ENCODE results near the gene RASAL2. TPM values are rescaled to one million over a fixed set of nuclear protein-coding genes. Genes with fewer than 3 reads are reported as not detected.
"Not testable (repeated sequence)": the region's sequence is repeated elsewhere in the genome, so short reads cannot be mapped to it uniquely, and the experiment has no call there.

Gene RASAL2
- polyA plus RNA-seq, 4 donors: 16.1 to 24.7 (median 20.2) TPM

DNA sequence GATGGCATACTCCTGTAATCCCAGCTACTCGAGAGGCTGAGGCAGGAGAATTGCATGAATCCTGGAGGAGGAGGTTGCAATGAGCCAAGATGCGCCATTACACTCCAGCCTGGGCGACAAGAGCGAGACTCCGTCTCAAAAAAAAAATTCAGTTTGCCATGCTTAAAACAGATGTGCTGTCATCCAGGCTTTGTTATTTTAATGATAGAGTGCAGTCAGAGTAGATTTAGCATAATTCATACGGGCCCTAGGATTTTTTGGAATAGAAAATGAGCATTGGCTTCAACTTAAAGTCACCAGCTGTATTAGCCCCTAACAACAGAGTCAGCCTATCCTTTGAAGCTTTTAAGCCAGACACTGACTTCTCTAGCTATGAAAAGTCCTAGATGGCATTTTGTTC lies 124.6 kb downstream of the RASAL2 start:
- no peak for DNase-seq (ENCODE audit: low read depth in 4 of 4, low spot score in 2 of 4)

DNA sequence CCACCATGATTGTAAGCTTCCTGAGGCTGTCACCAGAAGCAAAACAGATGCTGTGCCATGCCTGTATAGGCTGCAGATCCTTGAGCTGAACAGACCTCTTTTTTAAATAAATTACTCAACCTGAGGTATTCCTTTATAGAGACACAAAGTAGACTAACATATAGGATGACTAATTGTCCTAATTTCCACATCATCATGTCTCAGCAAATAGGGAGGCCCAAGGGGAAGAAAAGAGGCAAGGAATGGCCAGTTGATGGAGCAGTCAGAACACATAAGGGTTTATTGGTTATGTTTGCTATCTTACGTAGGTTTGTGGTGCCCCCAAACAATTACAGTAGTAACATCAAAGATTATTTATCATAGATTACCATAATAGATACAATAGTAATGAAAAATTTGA lies 126.2 kb downstream of the RASAL2 start:
- no peak for DNase-seq (ENCODE audit: low read depth in 4 of 4, low spot score in 2 of 4)

DNA sequence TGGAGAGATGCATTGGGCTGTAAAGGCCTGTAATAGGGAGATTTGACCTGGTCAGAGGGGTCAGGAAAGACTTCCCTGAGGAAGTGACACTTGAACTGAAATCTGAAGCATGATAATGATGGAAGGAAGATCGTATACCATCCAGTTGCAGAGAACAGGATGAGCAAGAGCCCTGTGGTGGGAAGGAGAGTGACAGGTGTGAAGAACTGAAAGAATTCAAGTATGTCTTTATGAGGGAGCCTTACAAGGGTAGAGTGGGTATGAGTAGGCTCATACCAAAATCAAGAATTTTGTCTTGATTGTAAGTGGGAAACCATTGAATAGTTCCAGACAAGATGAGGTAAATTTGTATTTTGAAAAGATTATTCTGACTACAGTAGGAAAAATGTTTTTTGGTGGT lies 129.4 kb downstream of the RASAL2 start:
- no peak for DNase-seq (ENCODE audit: low read depth in 4 of 4, low spot score in 2 of 4)

DNA sequence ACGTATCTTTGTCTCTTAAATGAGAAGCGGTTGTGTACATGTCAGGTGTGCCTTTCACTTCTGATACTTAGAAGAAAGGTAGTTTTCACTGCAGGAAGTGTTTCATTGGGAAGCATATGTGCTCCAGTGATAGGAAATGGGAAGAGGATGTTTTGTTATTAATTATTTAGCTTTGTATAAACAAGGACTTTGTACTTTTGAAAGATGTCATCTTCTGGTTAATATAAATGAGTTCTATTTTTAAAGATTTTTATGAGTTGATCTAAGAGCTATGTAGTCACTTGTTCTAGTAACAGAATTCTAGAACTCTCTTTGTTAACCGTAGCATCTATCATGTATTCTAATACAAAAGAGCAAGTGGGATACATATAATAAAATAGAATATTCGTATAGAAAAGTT lies 130.5 kb downstream of the RASAL2 start:
- DNase-seq (ENCODE audit: low read depth in 4 of 4, low spot score in 2 of 4): no peak

DNA sequence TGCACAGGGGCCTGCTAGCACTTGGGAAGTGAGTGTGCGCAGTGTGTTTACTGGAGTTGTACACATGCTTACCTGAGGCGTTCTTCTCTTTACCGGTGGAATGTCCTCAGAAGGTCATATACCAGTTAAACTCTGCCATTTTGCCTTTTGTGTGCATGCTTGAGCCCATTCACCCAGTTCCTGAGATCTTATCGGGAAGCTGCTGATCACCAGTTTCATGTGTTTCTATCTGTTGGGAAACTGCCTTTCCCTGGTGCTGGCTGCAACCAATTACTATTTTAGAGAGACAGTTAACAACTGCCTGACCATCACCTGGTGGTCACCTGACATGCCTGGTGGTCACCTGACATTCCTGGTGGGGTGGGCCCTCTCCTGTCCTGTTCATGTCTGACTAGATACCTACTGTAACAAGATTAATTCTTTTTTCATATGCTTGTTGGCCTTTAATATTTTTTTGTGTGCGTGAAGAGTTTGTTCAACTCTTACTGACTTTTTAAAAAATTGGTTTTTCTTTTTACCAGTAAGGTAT lies 137.0 kb downstream of the RASAL2 start:
- DNase-seq (ENCODE audit: low read depth in 4 of 4, low spot score in 2 of 4): no peak

DNA sequence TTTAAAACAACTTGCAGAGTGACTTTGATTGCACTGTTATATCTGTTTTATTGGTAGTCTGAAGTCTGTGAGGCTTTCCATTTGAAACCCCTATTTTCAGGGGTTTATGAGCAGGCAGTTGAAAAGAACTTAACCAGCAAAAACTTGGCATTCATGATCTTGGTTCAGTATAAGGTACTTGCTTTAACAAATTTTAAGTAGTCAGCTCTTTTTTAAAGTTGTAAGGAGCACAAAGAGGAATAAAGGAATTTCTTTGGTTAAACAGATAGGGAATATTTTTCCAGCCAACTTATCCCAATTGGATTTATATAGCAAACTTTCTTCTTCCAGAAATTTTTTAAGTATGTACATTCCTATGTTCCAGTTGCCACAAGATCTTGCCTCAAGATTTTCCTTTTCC lies 138.2 kb downstream of the RASAL2 start:
- DNase-seq (ENCODE audit: low read depth in 4 of 4, low spot score in 2 of 4): no peak

DNA sequence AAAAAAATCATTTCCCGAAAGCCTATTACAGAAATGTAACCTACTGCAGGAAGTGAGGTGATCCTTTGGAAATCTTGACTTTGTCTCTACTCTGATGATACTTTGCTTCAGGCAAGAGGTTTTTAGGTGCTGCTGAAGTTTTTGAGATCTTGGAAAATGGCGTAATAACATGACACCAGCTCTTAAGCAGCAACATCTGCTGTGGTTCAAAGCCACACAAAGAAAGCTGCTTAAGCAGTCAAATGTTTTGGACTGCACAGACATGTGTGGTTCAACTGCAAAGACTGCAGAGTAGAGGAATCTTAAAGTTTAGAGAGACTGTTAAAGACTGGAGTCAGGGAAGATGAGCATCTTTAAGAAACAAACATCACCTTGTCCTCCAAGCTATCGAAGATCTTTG lies 139.0 kb downstream of the RASAL2 start:
- DNase-seq (ENCODE audit: low read depth in 4 of 4, low spot score in 2 of 4): no peak

DNA sequence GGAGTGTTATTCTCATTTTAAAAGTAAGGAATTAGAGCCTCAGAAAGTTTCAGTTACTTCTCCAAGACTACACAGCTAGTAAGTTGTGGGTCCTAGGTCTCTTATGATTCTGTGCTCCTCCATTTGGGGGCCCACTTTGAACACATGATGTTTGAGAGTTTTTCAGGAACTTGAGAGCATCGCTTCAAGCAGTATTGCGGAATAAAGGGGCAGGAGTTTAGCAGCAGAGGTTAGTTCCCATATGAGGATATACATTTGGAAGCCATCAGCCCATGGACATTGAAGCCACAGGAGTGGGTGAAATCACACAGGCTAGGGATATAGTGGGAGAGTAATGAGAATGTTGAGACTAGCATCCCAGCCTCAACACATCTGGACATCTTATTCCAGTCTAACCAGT lies 143.2 kb downstream of the RASAL2 start:
- DNase-seq (ENCODE audit: low read depth in 4 of 4, low spot score in 2 of 4): no peak

DNA sequence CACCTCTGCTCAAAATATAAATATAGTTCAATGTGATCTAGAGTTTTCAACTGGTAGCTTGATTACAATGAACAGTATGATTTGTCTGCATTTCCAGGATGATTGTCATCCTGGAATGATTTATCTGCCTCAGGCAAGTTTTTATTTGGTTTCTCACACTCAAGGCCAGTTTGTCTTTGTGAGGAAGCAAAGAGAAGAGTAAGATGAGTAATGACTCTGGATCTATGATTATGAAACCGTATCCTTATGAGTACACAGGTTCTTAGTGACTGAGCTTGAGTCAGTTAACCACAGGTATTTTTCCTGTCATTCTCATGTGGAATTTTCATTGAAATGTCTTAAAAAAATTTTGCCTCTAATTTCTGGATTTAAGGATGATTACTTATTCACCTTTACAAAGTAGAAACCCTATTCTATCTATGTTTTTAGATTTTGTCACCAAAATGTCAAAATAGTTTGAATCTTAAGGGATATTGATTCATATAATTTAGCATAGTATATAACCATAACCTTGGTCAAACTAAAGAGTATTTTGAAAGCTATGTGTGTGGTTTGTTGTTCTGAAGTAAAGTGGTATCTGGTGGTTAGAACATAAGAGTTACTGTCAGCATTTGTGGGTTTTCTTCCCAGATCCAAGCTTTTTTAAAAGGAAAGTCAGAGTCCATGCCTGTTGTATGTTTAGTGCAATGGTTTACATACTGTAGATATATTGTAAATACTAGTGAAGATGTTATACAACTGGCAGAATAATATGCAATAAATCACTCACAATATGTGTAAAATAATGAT lies 145.0 kb downstream of the RASAL2 start:
- no peak for DNase-seq (ENCODE audit: low read depth in 4 of 4, low spot score in 2 of 4)

DNA sequence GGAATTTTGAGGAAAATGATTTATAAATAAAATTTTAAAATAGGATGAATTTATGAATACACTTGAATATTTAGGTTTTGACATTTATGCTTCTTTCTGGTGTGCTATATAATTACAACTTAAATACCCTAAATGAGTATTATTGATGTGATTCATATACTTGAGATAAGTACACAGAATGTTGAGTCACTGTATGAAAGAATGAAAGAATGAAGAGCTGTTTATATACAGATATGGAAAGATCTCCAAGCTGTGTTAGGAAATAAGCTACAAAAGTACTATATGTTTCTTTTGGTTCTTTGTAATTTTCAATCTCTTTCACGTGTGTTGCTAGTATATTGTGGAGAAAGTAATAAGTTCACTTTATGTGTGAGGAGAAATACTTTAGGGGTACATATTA lies 147.2 kb downstream of the RASAL2 start:
- DNase-seq (ENCODE audit: low read depth in 4 of 4, low spot score in 2 of 4): no peak

DNA sequence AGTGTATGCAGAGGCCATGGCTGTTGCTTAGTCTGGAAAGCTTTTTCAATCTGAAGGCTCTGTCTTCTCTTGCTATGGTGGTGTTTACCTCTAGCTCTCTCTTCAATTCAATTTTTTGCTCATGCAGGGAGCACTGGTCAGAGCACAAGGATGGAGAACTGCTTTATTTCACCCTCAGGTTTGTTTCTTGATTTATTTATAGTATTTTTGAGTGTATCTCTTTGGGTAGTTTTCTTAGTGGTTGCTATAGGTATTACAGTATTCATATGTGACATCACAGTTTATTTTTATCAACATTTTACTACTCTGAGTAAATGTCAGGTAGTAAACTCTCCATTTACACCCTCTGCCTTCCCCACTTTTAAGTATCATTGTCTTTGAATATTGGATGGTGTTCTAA lies 147.9 kb downstream of the RASAL2 start:
- no peak for DNase-seq (ENCODE audit: low read depth in 4 of 4, low spot score in 2 of 4)

DNA sequence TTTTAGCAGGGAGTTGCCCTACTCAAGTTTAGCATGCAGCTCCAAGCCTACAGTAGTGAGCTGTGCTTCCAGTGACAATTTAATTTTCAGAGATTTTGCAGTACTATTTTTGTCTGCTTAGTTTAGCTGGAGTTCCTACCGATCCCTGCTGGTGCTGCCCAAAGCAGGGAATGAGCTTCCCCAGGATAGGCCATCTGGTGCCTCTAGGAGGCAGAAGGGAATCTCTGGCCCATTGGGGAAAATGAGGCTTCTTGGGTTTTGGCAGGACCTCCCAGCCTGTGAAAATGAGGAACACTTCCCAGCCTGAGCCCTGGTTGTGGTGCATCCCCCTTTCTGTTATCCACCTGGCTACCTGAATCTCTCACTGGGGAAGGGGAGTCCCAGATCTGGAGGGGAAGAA lies 149.2 kb downstream of the RASAL2 start:
- DNase-seq (ENCODE audit: low read depth in 4 of 4, low spot score in 2 of 4): no peak

DNA sequence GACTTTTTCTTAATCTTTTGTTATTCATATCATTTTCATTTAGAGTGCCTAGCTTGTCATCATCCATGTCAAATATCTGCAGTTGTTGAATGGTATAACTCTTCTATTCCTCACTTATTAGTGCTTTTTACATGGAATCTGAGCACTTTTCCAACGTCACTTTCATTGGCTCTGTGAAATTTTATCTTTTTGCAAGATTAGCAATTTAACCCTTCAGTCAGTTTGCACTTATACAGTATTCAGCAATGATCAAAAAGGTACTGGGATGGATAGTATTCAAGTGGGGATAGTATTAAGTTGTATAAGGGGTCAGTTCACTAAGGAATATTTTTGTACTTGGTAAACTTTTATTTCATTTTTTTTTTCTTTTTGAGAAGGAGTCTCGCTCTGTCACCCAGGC lies 150.0 kb downstream of the RASAL2 start:
- DNase-seq (ENCODE audit: low read depth in 4 of 4, low spot score in 2 of 4): no peak

DNA sequence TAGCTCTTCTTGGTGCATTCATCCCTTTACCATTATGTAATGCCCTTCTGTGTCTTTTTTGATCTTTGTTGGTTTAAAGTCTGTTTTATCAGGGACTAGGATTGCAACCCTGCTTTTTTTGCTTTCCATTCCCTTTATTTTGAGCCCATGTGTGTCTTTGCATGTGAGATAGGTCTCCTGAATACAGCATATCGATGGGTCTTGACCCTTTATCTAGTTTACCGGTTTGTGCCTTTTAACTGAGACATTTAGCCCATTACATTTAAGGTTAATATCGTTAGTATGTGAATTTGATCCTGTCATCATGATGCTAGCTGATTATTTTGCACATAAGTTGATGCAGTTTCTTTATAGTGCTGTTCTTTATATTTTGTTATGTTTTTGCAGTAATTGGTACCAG lies 154.4 kb downstream of the RASAL2 start:
- DNase-seq (ENCODE audit: low read depth in 4 of 4, low spot score in 2 of 4): not testable (repeated sequence)

DNA sequence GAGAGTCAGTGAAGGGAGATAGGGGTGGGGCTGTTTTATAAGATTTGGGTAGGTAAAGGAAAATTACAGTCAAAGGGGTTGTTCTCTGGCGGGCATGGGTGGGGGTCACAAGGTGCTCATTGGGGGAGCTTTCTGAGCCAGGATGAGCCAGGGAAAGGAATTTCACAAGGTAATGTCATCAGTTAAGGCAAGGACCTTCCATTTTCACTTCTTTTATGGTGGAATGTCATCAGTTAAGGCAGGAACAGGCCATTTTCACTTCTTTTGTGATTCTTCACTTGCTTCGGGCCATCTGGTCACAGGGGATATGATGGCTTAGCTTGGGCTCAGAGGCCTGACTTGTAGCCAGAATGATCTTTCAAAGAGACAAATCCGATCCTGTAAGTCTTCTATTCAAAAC lies 159.7 kb downstream of the RASAL2 start:
- DNase-seq (ENCODE audit: low read depth in 4 of 4, low spot score in 2 of 4): not testable (repeated sequence)

DNA sequence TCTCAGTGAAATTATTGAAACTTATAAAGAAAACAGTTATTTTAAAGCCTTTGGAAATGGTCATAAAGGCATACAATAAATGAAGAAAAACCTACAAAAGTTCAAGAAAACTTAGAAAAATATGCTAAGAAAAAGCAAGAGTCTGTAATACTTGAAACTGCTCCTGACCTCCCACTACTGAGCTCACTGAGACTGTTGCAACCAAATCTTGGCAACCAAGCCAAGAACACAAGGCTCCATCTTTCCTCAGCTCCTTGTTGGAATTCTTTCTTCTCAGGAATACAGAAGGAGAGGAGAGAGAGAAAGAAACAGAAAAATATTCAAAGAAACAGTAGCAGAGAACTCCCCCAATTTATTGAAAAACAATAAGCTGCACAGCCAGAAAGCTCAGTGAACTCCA lies 160.5 kb downstream of the RASAL2 start:
- no peak for DNase-seq (ENCODE audit: low read depth in 4 of 4, low spot score in 2 of 4)

DNA sequence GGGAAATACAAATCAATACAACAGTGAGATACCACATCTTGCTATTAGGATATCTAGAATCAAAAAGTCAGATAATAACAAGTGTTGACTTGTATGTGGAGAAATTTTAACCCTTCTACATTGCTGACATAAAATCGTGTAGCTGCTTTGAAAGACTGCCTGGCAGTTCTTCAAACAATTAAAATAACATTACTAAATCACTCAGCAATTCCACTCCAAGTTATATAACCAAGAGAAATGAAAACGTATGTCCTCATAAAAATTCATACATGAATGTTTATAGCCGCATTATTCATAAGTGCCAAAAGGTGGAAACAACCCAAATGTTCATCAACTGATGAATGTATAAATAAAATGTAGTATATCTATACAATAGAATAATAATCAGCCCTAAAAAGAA lies 164.6 kb downstream of the RASAL2 start:
- no peak for DNase-seq (ENCODE audit: low read depth in 4 of 4, low spot score in 2 of 4)

DNA sequence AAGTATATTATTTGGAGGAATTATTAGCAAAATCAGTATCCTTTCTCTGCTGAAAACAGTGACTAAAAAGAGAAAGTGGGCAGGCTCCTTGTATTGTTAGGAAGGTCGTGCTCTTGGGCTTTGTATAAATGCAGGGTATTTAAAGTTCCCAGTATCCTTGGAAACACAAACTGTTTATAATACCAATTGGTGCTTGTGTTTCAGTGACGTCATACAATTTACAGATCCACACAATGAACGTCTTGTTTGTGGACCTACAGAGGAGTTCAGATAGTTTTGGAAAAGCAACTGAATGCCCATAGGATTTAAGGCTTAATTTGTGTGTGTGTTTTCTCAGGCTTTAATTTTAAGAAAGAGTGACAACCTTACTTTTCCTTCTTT lies 168.2 kb downstream of the RASAL2 start:
- no peak for DNase-seq (ENCODE audit: low read depth in 4 of 4, low spot score in 2 of 4)

DNA sequence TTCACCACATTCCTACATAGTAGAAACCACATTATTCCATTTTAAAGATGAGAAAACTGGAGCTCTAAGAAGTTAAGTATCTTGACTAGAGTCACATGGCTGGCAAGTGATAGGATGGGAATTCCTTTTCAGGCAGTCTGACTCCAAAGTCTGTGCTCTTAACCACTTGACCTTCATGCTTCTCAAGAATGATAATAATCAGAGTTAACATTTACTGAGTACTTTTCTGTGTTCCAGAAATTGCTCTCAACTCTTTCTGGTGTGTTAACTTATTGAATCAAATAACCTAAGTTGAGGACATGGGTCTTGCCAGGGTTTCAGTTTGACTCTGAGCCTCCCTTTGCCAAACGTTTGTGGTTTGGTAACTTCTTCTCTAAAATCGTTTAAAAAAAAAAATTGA lies 169.4 kb downstream of the RASAL2 start:
- no peak for DNase-seq (ENCODE audit: low read depth in 4 of 4, low spot score in 2 of 4)

DNA sequence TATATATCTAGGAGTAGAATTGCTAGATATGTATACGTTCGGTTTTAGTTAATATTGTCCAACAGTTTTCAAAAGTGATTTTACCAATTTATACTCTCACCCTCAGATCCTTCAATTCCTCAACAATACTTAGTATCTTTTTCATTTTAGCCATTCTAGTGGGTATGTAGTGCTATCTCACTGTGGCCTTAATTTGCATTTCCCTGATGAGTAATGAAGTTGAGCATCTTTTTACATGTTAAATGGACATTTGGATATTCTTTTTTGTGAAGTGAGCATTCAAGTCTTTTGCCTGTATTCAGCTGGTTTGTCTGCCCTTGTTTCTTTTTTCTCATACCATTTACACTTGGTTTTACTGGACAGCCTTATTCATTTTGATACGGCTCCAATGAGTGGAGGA lies 172.2 kb downstream of the RASAL2 start:
- DNase-seq (ENCODE audit: low read depth in 4 of 4, low spot score in 2 of 4): no peak

DNA sequence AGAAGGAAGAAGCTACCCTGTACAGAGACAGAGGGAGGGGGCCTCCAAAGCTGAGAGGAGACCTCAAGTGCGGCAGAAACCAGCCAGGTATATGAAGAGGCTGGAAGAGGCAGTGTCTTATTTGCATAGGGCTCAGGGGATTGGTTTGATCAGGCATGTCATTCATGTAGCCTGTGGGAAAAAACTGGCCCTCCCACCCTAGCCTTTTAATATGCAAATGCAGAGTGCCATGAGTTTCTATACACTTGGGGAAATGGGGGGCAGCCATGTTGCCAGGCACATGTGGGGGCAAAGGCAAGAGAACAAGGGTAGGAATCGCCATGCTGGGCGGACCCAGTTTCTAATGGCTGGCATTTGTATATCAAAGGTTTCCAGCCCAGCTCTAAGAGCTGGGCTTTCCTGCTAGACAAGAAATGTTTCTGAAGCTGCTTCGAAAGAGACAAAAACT lies 172.7 kb downstream of the RASAL2 start:
- DNase-seq (ENCODE audit: low read depth in 4 of 4, low spot score in 2 of 4): no peak

DNA sequence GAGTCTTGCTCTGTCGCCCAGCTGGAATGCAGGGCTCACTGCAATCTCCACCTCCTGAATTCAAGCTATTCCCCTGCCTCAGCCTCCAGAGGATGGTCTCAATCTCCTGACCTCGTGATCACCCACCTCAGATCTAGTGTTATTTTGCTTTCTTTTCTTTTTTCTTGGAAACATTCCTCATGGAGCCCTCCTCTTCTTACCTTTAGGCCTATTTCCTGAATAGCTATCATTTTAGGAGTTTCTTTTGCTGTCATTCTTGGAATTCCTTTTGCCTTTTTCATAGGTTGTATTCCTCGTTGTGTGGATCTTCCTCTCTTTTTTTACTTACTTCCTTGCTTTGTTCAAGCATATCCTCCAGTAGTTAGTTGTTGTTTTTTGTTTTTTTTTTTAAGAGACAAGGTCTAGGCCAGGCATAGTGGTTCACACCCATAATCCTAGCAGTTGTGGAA lies 173.8 kb downstream of the RASAL2 start:
- no peak for DNase-seq (ENCODE audit: low read depth in 4 of 4, low spot score in 2 of 4)

DNA sequence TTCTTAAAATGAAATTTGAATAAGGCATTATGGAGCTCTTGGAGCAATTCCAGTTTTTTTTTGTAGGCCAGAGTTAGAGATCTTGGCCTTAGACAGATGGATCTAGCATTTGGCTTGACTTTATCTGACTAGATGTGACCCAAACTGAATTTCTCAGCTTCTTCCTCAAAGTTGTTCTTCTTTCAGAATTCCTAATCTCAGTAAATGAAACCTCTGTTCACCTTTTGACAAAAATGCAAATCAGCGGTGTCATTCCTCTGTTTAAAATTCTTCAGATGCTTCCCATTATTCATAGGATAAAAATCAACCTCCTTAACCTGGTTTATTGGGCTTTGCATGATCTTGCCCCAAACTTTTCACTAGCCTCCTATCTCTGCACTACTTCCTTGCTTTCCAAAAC lies 177.6 kb downstream of the RASAL2 start:
- no peak for DNase-seq (ENCODE audit: low read depth in 4 of 4, low spot score in 2 of 4)

All from left renal cortex interstitium (tissue), 4 donors.